Activated CD8-positive, alpha-beta memory T cell treated with anti-CD3 and anti-CD28 coated beads, Interleukin-2, amount 10 ng/mL, durations not matched to agents 7 days and 5 days (primary cell): ENCODE data around the gene MORN5. TPM values are rescaled to one million over a fixed set of nuclear protein-coding genes. Genes with fewer than 3 reads are reported as not detected.
A peak's percentile ranks its signal among the peaks of the same experiment; 100 is the strongest.
"Not testable (repeated sequence)": the region's sequence is repeated elsewhere in the genome, so short reads cannot be mapped to it uniquely, and the experiment has no call there.

Experiments used
- ATAC-seq: fragments of 150-1000 bp; cut with Tn5 transposase; one replicate; pipeline ENCODE4 v1.10.0; 2021; ENCODE audit warnings: moderate library complexity
- CTCF ChIA-PET: fragments of 350-600 bp; sonication (Branson Sonifier 250); formaldehyde crosslinking; loops from one replicate; lab custom pipeline; 2021; ENCODE audit warnings: antibody characterized with exemption; lab: Charles Lee
- DNase-seq: peaks from one replicate; pipeline ENCODE4 v3.0.0-alpha.2; 2020
- H3K27ac Mint-ChIP-seq: one replicate; pipeline ENCODE4 v1.8.0; 2021; ENCODE audit warnings: mild to moderate bottlenecking, mixed read lengths
- H3K27me3 Mint-ChIP-seq: one replicate; pipeline ENCODE4 v1.8.0; 2021; ENCODE audit warnings: mixed read lengths
- H3K36me3 Mint-ChIP-seq: one replicate; pipeline ENCODE4 v1.8.0; 2021; ENCODE audit warnings: mild to moderate bottlenecking, mixed read lengths
- H3K4me1 Mint-ChIP-seq: one replicate; pipeline ENCODE4 v1.8.0; 2021; ENCODE audit warnings: mixed read lengths
- H3K4me3 Mint-ChIP-seq: one replicate; pipeline ENCODE4 v1.8.0; 2021; ENCODE audit warnings: mild to moderate bottlenecking, moderate library complexity, mixed read lengths
- H3K9me3 Mint-ChIP-seq: one replicate; pipeline ENCODE4 v1.8.0; 2022; ENCODE audit warnings: low read depth, mixed read lengths
- total RNA-seq, 2 experiments: library from RNA; stranded (reverse); gene quantifications; one replicate each; pipeline ENCODE4 v1.2.3, GENCODE V29; 2021

Gene MORN5
- not detected for total RNA-seq

GRCh38 chr9:122159026-122159924 is at the start of gene MORN5, which contains the start of gene NDUFA8:
TSS of gene MORN5 (plus strand) at chr9:122159908. CDS start at chr9:122159973, 65 bp downstream.
TSS of gene NDUFA8 (minus strand) at chr9:122159779. CDS start at chr9:122159677, 102 bp downstream.
- CTCF ChIA-PET = interaction anchor here (0.6 to 2.7 kb wide), 8 partner anchors 34 to 191 kb away, joined by 3 to 8 read pairs (median 4); partner anchors contain the start of genes MRRF and RBM18
- Mint-ChIP-seq H3K9me3 (peaks cover 2% of the 10 kb centered on the region), H3K36me3 (peaks cover 5% of the 10 kb centered on the region), H3K27me3 (peaks cover 27% of the 10 kb centered on the region), H3K4me3 (peak within 1 kb of the TSS; percentile 90), H3K27ac (peak within 1 kb of the TSS; percentile 92), H3K4me1 (peaks cover 29% of the 10 kb centered on the region)
- peak; percentile 96 for DNase-seq
- ATAC-seq = peak; percentile 98

GRCh38 chr9:122110100-122110833 is 49.4 kb upstream of the MORN5 start:
- Mint-ChIP-seq H3K4me1 (no peaks in the 10 kb centered on the region), H3K27me3 (peaks cover under 1% of the 10 kb centered on the region), H3K9me3 (no peaks in the 10 kb centered on the region), H3K27ac (no peak overlapping the region), H3K4me3 (no peak overlapping the region), H3K36me3 (no peaks in the 10 kb centered on the region)
- no peak for DNase-seq
- ATAC-seq = no peak
- CTCF ChIA-PET = interaction anchor here (2.7 to 5.1 kb wide), 2 partner anchors 12 to 14 kb away, joined by 7 to 26 read pairs; no protein-coding TSS in a partner anchor

GRCh38 chr9:122111413-122112085 is 48.2 kb upstream of the MORN5 start:
- Mint-ChIP-seq H3K27ac (no peak overlapping the region), H3K4me3 (no peak overlapping the region), H3K4me1 (no peaks in the 10 kb centered on the region), H3K36me3 (no peaks in the 10 kb centered on the region), H3K9me3 (no peaks in the 10 kb centered on the region), H3K27me3 (peaks cover 5% of the 10 kb centered on the region)
- DNase-seq (no peak), ATAC-seq (no peak)
- CTCF ChIA-PET = interaction anchor here (2.7 to 5.1 kb wide), 2 partner anchors 13 kb away, joined by 7 to 26 read pairs; no protein-coding TSS in a partner anchor

DNA sequence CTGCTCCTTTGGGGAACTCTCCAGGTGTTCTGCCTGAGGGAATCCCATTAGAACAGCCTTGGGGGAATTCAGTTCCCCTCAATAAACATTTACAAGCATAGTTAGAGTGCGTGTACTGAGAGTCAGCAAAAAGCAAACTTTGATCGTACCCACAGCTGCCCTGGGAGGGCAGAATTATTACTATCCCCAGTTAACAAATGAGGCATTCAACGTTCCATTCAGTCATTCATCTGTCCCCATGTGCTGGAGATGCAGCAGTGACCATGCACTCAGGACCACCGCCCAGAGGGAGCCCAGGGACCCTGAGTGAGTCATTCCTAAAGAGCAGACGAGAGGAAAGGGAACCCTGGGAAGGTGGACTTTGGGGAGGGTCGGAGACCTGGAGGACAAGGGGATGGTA is 47.5 kb upstream of the MORN5 start:
- no peak overlapping the region for H3K27ac Mint-ChIP-seq
- H3K36me3 Mint-ChIP-seq = no peaks in the 10 kb centered on the region
- CTCF ChIA-PET = interaction anchor here (0.6 to 5.1 kb wide), 3 partner anchors 12 to 903 kb away, joined by 3 to 26 read pairs (median 7); no protein-coding TSS in a partner anchor
- DNase-seq (no peak), ATAC-seq (no peak)
- H3K9me3 Mint-ChIP-seq = no peaks in the 10 kb centered on the region
- no peaks in the 10 kb centered on the region for H3K4me1 Mint-ChIP-seq
- peaks cover 5% of the 10 kb centered on the region for H3K27me3 Mint-ChIP-seq
- H3K4me3 Mint-ChIP-seq = no peak overlapping the region

- Mint-ChIP-seq H3K4me1 (no peaks in the 10 kb centered on the region), H3K27me3 (peaks cover 5% of the 10 kb centered on the region), H3K9me3 (no peaks in the 10 kb centered on the region), H3K36me3 (no peaks in the 10 kb centered on the region), H3K4me3 (no peak overlapping the region), H3K27ac (no peak overlapping the region)
- CTCF ChIA-PET = interaction anchor here (0.5 to 5.1 kb wide), 3 partner anchors 12 to 46 kb away, joined by 3 to 26 read pairs (median 3); no protein-coding TSS in a partner anchor
- ATAC-seq = no peak
- no peak for DNase-seq
Measured at GRCh38 chr9:122113574-122113973, 46.1 kb upstream of the MORN5 start.

DNA sequence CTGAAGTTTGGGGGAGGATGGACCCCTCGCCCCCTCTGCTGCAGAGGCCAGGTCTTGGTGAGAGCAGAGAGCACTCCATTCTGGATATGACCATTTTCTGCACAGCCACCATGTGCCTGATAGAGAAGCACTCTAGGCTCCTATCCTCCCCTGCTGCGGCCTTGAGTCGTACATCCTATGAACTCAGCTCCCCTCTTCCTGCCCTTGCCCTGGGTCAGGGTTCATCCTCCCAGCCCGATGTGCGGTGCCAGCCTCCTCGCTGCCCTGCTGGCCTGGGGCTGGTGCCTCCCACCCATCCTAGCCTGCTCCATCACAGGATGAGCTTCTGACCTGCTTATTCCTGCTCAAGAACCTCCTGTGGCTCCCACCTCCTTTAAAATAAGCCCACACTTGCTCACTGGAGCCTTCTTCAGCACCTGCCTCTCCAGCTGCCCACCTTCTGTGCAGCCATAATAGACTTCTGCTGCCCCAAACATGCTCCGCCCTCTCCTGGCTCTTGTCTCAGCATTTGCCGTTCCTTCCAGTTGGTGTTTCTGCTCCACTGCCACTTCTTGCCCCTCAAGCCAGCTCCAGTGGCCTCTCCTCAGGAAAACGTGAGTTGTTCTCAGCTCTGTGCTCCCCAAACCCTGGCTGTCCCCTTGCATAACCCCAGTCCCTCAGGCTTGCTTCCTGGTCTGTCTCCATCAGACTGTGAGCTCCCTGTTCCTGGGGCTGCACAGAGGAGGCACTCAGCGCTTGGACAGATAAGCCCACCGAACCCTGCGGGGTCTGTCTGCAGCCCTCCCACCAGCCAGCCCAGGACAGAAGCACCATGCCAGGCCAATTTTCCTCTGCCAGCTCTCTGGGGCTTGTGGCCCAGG is 44.3 kb upstream of the MORN5 start:
- H3K4me1 Mint-ChIP-seq = no peaks in the 10 kb centered on the region
- no peak overlapping the region for H3K4me3 Mint-ChIP-seq
- no peak for DNase-seq
- no peaks in the 10 kb centered on the region for H3K9me3 Mint-ChIP-seq
- H3K36me3 Mint-ChIP-seq = no peaks in the 10 kb centered on the region
- no peak overlapping the region for H3K27ac Mint-ChIP-seq
- H3K27me3 Mint-ChIP-seq = peaks cover 5% of the 10 kb centered on the region
- CTCF ChIA-PET = interaction anchor here (2.2 to 13.1 kb wide), 3 partner anchors 10 to 235 kb away, joined by 8 to 294 read pairs (median 12); partner anchors contain the start of gene TTLL11
- no peak for ATAC-seq

DNA sequence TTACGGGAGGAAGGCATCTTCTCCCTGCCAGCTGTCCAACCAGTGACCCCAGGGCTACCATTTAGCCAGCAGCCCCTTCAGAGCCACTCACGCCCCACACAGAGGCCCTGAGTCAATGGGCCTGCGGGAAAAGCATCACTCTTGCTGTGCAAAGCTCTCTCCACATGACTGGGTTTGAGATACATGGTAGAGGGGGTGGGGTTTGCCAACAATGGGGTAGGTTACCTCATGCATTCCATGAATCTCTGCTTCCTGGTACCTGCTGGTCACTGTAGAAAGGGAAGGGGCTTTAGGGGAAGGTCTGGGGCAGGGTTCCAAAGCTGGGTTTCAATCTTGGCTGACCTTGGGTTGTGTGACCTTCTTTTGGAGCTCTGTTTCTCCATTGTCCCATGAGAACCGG is 43.7 kb upstream of the MORN5 start:
- Mint-ChIP-seq H3K4me3 (no peak overlapping the region), H3K27me3 (peaks cover 5% of the 10 kb centered on the region), H3K36me3 (no peaks in the 10 kb centered on the region), H3K27ac (no peak overlapping the region), H3K4me1 (no peaks in the 10 kb centered on the region), H3K9me3 (no peaks in the 10 kb centered on the region)
- CTCF ChIA-PET = interaction anchor here (2.2 to 13.1 kb wide), 3 partner anchors 10 to 235 kb away, joined by 8 to 294 read pairs (median 12); partner anchors contain the start of gene TTLL11
- ATAC-seq = no peak
- DNase-seq = no peak

GRCh38 chr9:122116448-122117173 is 43.1 kb upstream of the MORN5 start:
- no peak for DNase-seq
- no peak overlapping the region for H3K4me3 Mint-ChIP-seq
- H3K27ac Mint-ChIP-seq = no peak overlapping the region
- CTCF ChIA-PET = interaction anchor here (2.2 to 13.1 kb wide), 3 partner anchors 9 to 234 kb away, joined by 8 to 294 read pairs (median 12); partner anchors contain the start of gene TTLL11
- H3K9me3 Mint-ChIP-seq = no peaks in the 10 kb centered on the region
- H3K36me3 Mint-ChIP-seq = no peaks in the 10 kb centered on the region
- no peaks in the 10 kb centered on the region for H3K4me1 Mint-ChIP-seq
- H3K27me3 Mint-ChIP-seq = peaks cover 5% of the 10 kb centered on the region
- ATAC-seq = no peak

DNA sequence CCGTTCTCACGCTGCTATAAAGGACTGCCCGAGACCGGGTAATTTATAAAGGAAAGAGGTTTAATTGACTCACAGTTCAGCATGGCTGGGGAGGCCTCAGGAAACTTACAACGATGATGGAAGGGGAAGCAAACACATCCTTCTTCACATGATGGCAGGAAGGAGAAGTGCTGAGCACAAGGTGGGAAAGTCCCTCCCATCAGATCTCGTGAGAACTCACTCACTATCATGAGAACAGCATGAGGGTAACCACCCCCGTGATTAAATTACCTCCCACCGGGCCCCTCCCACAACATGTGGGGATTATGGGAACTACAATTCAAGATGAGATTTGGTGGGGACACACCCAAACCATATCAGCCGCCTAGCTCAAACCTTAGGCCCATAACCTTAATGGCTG is 42.5 kb upstream of the MORN5 start:
- H3K27me3 Mint-ChIP-seq, H3K36me3 Mint-ChIP-seq, DNase-seq, H3K4me1 Mint-ChIP-seq, H3K9me3 Mint-ChIP-seq, H3K4me3 Mint-ChIP-seq, H3K27ac Mint-ChIP-seq, ATAC-seq: not testable (repeated sequence)
- CTCF ChIA-PET = interaction anchor here (2.2 to 13.1 kb wide), 3 partner anchors 8 to 234 kb away, joined by 8 to 294 read pairs (median 12); partner anchors contain the start of gene TTLL11

DNA sequence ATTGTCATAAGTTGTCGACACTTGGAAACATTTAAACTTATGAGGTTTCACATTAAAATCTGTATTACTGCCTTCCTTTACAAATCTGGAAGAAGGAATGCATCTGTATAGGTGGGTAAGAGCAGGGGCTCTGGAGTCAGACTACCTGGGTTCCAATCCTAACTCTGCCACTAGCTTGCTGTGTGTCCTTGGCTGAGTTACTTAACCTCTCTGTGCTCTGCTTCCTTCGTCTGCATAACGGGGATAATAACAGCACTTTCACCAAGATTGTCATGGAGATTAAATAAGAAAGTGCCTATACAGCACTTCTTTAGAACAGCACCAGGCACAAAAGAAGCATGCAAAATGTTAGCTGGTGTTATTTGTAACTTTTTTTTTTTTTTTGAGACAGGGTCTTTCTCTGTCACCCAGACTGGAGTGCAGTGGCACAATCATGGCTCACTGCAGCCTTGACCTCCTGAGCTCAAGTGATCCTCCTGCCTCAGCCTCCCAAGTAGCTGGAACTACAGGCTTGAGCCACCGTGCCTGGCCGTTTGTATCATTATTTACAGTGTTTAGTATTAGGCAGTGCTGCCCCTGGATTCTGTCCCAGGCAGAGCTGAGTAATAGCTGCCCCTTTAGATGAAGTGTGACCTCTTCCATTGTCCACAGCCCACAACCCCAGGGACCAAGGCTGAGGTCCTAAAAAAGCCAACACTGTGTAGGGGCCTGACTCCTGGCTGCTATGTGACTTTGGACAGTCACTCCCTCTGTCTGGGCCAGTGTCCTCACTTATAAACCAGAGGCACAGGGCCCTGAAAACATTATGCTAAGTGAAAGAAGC is 41.2 kb upstream of the MORN5 start:
- CTCF ChIA-PET = interaction anchor here (1.2 to 13.1 kb wide), 2 partner anchors 23 to 232 kb away, joined by 5 to 294 read pairs; partner anchors contain the start of gene TTLL11
- Mint-ChIP-seq H3K9me3 (no peaks in the 10 kb centered on the region), H3K4me3 (no peak overlapping the region), H3K4me1 (peaks cover 7% of the 10 kb centered on the region), H3K27ac (no peak overlapping the region), H3K36me3 (no peaks in the 10 kb centered on the region), H3K27me3 (peaks cover 5% of the 10 kb centered on the region)
- DNase-seq = no peak
- ATAC-seq = no peak

GRCh38 chr9:122119166-122119521 is 40.6 kb upstream of the MORN5 start:
- H3K27me3 Mint-ChIP-seq = peaks cover 7% of the 10 kb centered on the region

More at GRCh38 chr9:122119166-122119521, 40.6 kb upstream of the MORN5 start:
- DNase-seq (no peak), ATAC-seq (no peak)
- no peaks in the 10 kb centered on the region for H3K36me3 Mint-ChIP-seq
- CTCF ChIA-PET = interaction anchor here (1.2 to 13.1 kb wide), 3 partner anchors 23 to 231 kb away, joined by 5 to 304 read pairs (median 294); partner anchors contain the start of gene TTLL11
- H3K4me3 Mint-ChIP-seq = no peak overlapping the region
- no peaks in the 10 kb centered on the region for H3K9me3 Mint-ChIP-seq
- no peak overlapping the region for H3K27ac Mint-ChIP-seq
- H3K4me1 Mint-ChIP-seq = peaks cover 7% of the 10 kb centered on the region
